Measurements from ENCODE around the gene DRAXIN.

The DRAXIN gene

DNA sequence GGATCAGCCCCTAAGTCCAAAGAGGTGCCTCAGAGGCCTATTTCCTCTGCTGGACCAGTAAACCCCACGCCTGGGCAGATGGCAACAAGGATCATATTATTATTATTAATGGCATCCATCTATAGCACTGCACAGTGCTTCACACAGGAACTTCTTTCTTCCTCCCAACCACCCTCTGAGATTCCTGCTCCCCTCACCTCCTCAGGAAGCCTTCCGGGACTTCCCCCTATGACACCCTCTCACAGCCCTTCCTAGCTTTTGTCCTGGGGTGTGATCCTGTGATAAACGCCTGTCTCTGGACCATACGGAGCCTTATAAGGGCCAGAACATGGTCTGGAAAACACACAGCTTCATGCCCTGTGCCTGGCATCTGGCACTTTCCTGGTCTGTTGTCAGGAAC lies 40.5 kb upstream of the DRAXIN start:
- FAIRE-seq (no peak), DNase-seq (ENCODE audit: insufficient read length, low spot score) (no peak)
- TF ChIP-seq, protein P1, sequence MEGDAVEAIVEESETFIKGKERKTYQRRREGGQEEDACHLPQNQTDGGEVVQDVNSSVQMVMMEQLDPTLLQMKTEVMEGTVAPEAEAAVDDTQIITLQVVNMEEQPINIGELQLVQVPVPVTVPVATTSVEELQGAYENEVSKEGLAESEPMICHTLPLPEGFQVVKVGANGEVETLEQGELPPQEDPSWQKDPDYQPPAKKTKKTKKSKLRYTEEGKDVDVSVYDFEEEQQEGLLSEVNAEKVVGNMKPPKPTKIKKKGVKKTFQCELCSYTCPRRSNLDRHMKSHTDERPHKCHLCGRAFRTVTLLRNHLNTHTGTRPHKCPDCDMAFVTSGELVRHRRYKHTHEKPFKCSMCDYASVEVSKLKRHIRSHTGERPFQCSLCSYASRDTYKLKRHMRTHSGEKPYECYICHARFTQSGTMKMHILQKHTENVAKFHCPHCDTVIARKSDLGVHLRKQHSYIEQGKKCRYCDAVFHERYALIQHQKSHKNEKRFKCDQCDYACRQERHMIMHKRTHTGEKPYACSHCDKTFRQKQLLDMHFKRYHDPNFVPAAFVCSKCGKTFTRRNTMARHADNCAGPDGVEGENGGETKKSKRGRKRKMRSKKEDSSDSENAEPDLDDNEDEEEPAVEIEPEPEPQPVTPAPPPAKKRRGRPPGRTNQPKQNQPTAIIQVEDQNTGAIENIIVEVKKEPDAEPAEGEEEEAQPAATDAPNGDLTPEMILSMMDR (IDR thresholded peaks at IDR 0.05; ENCODE audit: insufficient read depth, missing control alignments), result no peak

DNA sequence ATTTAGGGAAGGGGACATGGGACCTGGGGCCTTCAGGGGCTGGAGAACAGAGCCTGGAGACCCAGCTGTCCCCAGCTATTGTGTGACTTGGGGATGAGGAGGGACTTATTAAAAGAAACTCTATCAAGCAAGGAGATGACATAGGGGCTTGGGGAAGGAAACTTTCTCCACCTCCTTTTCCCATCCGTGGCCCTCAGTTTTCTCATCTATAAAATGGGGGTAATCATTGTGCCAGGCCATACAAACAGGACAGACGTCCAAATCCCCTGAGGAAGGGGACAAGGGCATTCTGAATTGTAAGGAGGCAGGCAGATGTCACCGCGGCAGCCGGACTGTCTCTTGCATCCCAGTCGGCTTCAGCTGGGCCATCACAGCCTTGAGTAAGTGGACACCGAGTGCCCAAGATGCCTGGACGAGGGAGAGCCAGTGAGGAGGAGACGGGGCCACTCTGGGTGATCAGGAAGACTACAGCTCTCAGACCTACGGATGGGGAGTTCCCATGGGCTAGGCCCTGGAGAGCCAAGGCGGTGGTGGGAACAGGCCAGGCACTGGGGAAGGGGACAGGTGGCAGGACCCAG lies 39.2 kb upstream of the DRAXIN start:
- FAIRE-seq (no peak), DNase-seq (ENCODE audit: insufficient read length, low spot score) (no peak)
- TF ChIP-seq, protein P1 (IDR thresholded peaks at IDR 0.05; ENCODE audit: insufficient read depth, missing control alignments), result no peak

DNA sequence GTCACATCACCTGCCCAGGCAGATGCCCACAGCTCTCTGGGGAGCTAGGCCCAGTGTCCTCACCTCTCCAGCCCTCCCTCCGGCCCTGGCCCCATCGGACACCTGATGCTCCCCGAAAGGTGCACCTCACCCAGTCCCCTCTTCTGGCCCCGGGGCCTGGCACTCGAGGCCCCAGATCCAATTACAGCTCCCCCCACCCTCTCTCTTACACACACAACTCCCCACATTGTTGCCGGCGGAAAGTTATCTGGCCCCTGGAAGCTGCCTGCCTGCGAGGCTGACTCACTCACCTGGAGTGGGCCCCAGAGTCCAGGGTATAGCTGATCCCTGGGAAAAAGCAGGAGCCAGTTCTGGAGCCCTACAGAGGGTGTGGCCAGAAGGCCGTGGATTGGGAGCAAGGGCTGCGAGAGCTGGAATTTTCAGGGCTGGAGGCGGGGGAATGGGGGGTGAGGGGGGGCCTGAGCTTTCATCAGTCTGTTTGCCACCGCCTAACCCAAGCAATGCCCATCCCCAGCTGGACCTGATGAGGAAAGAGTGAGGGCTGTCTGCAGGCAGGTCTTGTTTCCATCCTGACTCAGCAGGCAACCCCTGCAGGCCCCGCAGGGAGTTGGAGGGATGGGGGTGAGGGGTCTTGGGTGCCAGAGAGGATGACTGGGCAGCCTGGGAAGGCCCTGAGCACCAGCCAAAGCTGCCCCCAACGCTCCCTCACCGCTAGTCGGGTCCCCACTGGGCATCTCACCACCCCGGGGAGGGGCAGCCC lies 38.2 kb upstream of the DRAXIN start:
- FAIRE-seq (no peak), DNase-seq (ENCODE audit: insufficient read length, low spot score) (no peak)
- TF ChIP-seq, protein P1 (IDR thresholded peaks at IDR 0.05; ENCODE audit: insufficient read depth, missing control alignments), result no peak

DNA sequence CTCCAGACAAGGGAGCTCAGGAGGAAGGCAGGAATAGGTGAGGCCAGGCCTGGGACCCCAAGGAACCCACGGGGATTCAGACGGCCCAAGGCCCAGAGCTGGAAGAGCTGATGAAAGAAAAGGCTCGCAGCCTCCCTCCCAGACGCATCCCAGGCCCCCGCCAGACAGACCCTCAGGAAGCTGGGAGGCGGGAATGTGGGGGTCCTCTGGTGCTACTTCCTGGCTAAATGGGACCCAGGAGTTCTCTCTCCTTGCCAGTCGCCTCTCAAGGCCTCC lies 37.7 kb upstream of the DRAXIN start:
- FAIRE-seq, result no peak
- TF ChIP-seq, protein P1 (IDR thresholded peaks at IDR 0.05; ENCODE audit: insufficient read depth, missing control alignments), result no peak
- no peak for DNase-seq (ENCODE audit: insufficient read length, low spot score)

DNA sequence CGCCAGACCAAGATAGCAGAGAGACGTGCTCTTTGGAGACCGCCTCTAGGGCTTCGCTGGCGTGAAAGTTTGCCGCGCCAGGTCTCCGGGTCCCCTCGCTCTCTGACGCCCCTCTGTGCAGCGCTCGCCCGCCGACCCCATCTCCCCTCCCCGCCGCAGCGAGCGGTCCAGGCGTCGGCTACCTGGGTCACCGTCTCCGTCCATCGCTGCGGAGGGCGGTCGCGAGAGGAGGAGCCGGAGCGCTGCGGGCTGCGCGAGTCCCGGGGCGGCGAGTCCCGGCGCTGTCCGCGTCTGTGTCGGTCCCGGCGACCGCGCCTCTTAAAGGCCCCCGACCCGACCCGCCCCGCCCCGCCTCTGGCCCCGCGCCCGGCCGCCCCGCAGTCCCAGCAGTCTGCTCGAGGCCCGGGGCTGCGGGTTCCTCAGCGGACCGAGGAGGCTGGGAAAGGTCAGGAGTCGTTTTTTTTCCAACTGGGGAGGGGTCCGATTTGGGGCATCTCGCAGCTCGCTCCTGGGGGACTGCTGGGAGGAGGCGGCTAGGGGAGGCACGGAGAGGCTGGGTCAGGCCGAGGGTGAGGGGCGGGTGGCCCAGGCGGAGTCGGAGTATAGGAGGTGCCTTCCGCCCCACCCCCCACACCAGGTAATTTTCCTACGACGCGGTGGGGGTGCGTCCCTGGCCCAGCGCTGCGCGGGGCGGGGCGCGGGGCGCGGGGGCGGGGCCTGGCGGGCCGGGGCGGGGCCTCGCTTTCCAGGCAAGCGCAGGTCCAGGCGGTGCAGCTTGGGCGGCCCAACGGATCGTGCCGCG lies 37.2 kb upstream of the DRAXIN start, which contains the start of the genes FBXO2 and FBXO44:
TSS of gene FBXO2 (minus strand) at position 293 of the 802 bp plus-strand sequence. CDS start at position 204, 89 bp downstream.
TSS of gene FBXO44 (plus strand) at position 741 of the 802 bp plus-strand sequence. CDS start 959 bp downstream, outside the sequence.
- DNase-seq (ENCODE audit: insufficient read length, low spot score) (peak; percentile 31), FAIRE-seq (no peak)
- TF ChIP-seq, protein P1 (IDR thresholded peaks at IDR 0.05; ENCODE audit: insufficient read depth, missing control alignments), result no peak

DNA sequence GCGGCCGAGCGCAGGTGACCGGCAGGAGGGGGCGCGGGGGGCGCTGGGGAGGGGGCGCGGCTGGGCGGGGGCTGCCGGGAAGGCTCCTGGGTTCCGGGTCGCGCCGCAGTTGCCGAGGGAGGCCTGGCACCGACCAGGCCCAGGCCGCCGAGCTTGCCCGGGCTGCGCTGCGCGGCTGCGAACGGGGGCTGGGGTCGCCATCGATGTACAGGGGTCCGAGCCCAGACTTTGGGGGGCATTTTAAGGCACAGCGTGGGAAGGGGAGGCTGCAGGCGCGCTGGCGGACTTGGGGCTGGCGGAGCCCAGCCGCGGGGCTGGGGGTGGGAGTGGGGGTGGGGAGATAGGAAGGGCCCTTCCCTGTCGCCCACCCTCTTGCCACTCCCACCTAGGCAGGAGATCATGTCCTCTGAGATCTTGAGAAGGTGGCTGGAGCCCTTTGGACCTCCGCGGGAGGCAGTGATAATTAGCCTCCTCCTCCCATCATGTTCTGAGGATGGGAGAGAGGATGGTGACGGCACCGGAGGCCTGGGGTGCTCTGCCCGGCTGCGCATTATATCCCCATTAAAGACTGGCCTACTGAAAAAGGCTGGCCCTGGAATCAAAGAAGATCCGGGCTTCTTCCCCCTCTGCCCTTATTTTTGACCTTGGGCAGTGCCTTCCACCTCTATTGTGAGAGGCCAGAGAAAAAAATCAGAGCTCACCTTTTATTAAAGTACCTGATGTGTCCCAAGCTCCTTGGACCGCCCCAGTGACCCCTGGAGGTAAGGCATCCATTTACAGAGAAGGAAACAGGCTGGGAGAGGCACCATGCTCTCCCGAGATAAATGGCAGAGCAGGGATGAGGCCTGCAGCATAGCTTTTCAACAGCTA lies 36.3 kb upstream of the DRAXIN start:
- TF ChIP-seq, protein P1 (IDR thresholded peaks at IDR 0.05; ENCODE audit: insufficient read depth, missing control alignments), result no peak
- FAIRE-seq, result no peak
- no peak for DNase-seq (ENCODE audit: insufficient read length, low spot score)

All from D721Med (cell line).